Mucosa of rectum (tissue), 2 donors: ENCODE data around the gene CCDC127.
"Not testable (repeated sequence)": the region's sequence is repeated elsewhere in the genome, so short reads cannot be mapped to it uniquely, and the experiment has no call there.

ENCODE experiments used
- H3K27ac ChIP-seq, 2 donors: one replicate each; pipeline ENCODE4 v1.7.0; 2013; ENCODE audit warnings: inconsistent platforms in 2 of 2, low read depth in 2 of 2, low read length in 2 of 2
- H3K27me3 ChIP-seq, 2 donors: one replicate each; pipeline ENCODE4 v1.7.0; 2013; ENCODE audit warnings: low read length in 2 of 2; ENCODE audit not compliant: control insufficient read depth in 2 of 2, insufficient read depth in 2 of 2
- H3K36me3 ChIP-seq, 2 donors: one replicate each; pipeline ENCODE4 v1.7.0; 2013; ENCODE audit warnings: low read length in 2 of 2; ENCODE audit not compliant: control insufficient read depth in 2 of 2, insufficient read depth in 2 of 2
- H3K4me1 ChIP-seq, 2 donors: one replicate each; pipeline ENCODE4 v1.7.0; 2013; ENCODE audit warnings: low read length in 2 of 2, mild to moderate bottlenecking in 1 of 2; ENCODE audit not compliant: control insufficient read depth in 2 of 2, insufficient read depth in 2 of 2
- H3K4me3 ChIP-seq, 2 donors: one replicate each; pipeline ENCODE4 v1.7.0; 2013; ENCODE audit warnings: low read length in 2 of 2
- H3K9ac ChIP-seq, 2 donors: one replicate each; pipeline ENCODE4 v1.7.0; 2013; ENCODE audit warnings: low read length in 2 of 2, low read depth in 1 of 2, mild to moderate bottlenecking in 1 of 2
- H3K9me3 ChIP-seq, 2 donors: one replicate each; pipeline ENCODE4 v1.7.0; 2013; ENCODE audit warnings: low read length in 2 of 2; ENCODE audit not compliant: control insufficient read depth in 2 of 2
- donor health status: healthy.
- donor health status: Normal muscosa, but diverticular disease.

The CCDC127 gene

GRCh38 chr5:197892-198489 lies 20.0 kb downstream of the CCDC127 start:
- H3K27me3 ChIP-seq: no peaks in the 10 kb centered on the region
- no peak overlapping the region for H3K9ac ChIP-seq
- no peak overlapping the region for H3K27ac ChIP-seq
- H3K4me1 ChIP-seq: no peaks in the 10 kb centered on the region
- H3K36me3 ChIP-seq: no peaks in the 10 kb centered on the region
- H3K4me3 ChIP-seq: no peak overlapping the region
- no peaks in the 10 kb centered on the region for H3K9me3 ChIP-seq

- not testable (repeated sequence) for H3K9me3 ChIP-seq, H3K9ac ChIP-seq, H3K4me1 ChIP-seq
Measured at GRCh38 chr5:197031-197430, 20.9 kb downstream of the CCDC127 start.

GRCh38 chr5:196350-196749 lies 21.6 kb downstream of the CCDC127 start:
- no peaks in the 10 kb centered on the region for H3K9me3 ChIP-seq
- no peaks in the 10 kb centered on the region for H3K36me3 ChIP-seq
- H3K27me3 ChIP-seq: peaks cover 0 to 8% of the 10 kb centered on the region in 2 donors

More at GRCh38 chr5:197031-197430, 20.9 kb downstream of the CCDC127 start:
- H3K27ac ChIP-seq, H3K4me3 ChIP-seq, H3K27me3 ChIP-seq, H3K36me3 ChIP-seq: not testable (repeated sequence)

GRCh38 chr5:195401-196160 lies 22.4 kb downstream of the CCDC127 start:
- H3K4me1 ChIP-seq: peaks cover 0 to 2% of the 10 kb centered on the region in 2 donors

More at GRCh38 chr5:196350-196749, 21.6 kb downstream of the CCDC127 start:
- H3K4me1 ChIP-seq: no peaks in the 10 kb centered on the region
- no peak overlapping the region for H3K9ac ChIP-seq
- no peak overlapping the region for H3K27ac ChIP-seq
- H3K4me3 ChIP-seq: no peak overlapping the region

GRCh38 chr5:194603-195209 lies 23.2 kb downstream of the CCDC127 start:
- Histone ChIP-seq H3K36me3 (no peaks in the 10 kb centered on the region), H3K27ac (no peak overlapping the region), H3K9ac (no peak overlapping the region), H3K9me3 (no peaks in the 10 kb centered on the region), H3K4me1 (peaks cover 0 to 2% of the 10 kb centered on the region in 2 donors), H3K4me3 (no peak overlapping the region), H3K27me3 (peaks cover 0 to 12% of the 10 kb centered on the region in 2 donors)

More at GRCh38 chr5:195401-196160, 22.4 kb downstream of the CCDC127 start:
- Histone ChIP-seq H3K27me3 (peaks cover 0 to 9% of the 10 kb centered on the region in 2 donors), H3K9ac (no peak overlapping the region), H3K9me3 (no peaks in the 10 kb centered on the region), H3K27ac (no peak overlapping the region), H3K36me3 (no peaks in the 10 kb centered on the region), H3K4me3 (no peak overlapping the region)

GRCh38 chr5:194102-194501 lies 23.9 kb downstream of the CCDC127 start:
- H3K9me3 ChIP-seq: no peaks in the 10 kb centered on the region
- H3K27me3 ChIP-seq: peaks cover 0 to 12% of the 10 kb centered on the region in 2 donors
- peaks cover 0 to 2% of the 10 kb centered on the region in 2 donors for H3K4me1 ChIP-seq
- no peak overlapping the region for H3K27ac ChIP-seq
- no peak overlapping the region for H3K9ac ChIP-seq
- no peak overlapping the region for H3K4me3 ChIP-seq
- H3K36me3 ChIP-seq: no peaks in the 10 kb centered on the region

GRCh38 chr5:192970-193831 lies 24.8 kb downstream of the CCDC127 start:
- H3K9me3 ChIP-seq: no peaks in the 10 kb centered on the region
- peaks cover 0 to 12% of the 10 kb centered on the region in 2 donors for H3K27me3 ChIP-seq
- no peak overlapping the region for H3K9ac ChIP-seq
- H3K27ac ChIP-seq: no peak overlapping the region
- no peak overlapping the region for H3K4me3 ChIP-seq
- H3K36me3 ChIP-seq: no peaks in the 10 kb centered on the region
- H3K4me1 ChIP-seq: peaks cover 3 to 8% of the 10 kb centered on the region in 2 donors

- Histone ChIP-seq H3K4me3 (no peak overlapping the region), H3K27me3 (peaks cover 0 to 12% of the 10 kb centered on the region in 2 donors), H3K4me1 (peaks cover 5 to 9% of the 10 kb centered on the region in 2 donors), H3K36me3 (no peaks in the 10 kb centered on the region), H3K27ac (no peak overlapping the region), H3K9ac (no peak overlapping the region), H3K9me3 (no peaks in the 10 kb centered on the region)
Measured at GRCh38 chr5:192691-192969, 25.3 kb downstream of the CCDC127 start.

GRCh38 chr5:191949-192690 lies 25.8 kb downstream of the CCDC127 start:
- Histone ChIP-seq H3K27ac (no peak overlapping the region), H3K9me3 (no peaks in the 10 kb centered on the region), H3K27me3 (peaks cover 0 to 12% of the 10 kb centered on the region in 2 donors), H3K4me3 (no peak overlapping the region), H3K36me3 (no peaks in the 10 kb centered on the region), H3K9ac (no peak overlapping the region), H3K4me1 (peaks cover 5 to 9% of the 10 kb centered on the region in 2 donors)
